H54 (cell line): Measurements from ENCODE around the gene GPSM3.
"Not testable (repeated sequence)": the region's sequence is repeated elsewhere in the genome, so short reads cannot be mapped to it uniquely, and the experiment has no call there.

Experiments
- DNase-seq: peaks from one replicate; pipeline ENCODE4 v3.0.0; 2011; ENCODE audit warnings: low spot score, mixed read lengths; ENCODE audit not compliant: insufficient read length
- FAIRE-seq: peaks from 3 replicates; lab custom pipeline; 2011; peaks lifted over from hg19 to GRCh38; lab: Jason Lieb, UNC
- POLR2A ChIP-seq: IDR thresholded peaks from 2 replicates; pipeline ENCODE4 v1.6.1; 2011; ENCODE audit warnings: low read depth, mild to moderate bottlenecking, low read length

Gene GPSM3

DNA sequence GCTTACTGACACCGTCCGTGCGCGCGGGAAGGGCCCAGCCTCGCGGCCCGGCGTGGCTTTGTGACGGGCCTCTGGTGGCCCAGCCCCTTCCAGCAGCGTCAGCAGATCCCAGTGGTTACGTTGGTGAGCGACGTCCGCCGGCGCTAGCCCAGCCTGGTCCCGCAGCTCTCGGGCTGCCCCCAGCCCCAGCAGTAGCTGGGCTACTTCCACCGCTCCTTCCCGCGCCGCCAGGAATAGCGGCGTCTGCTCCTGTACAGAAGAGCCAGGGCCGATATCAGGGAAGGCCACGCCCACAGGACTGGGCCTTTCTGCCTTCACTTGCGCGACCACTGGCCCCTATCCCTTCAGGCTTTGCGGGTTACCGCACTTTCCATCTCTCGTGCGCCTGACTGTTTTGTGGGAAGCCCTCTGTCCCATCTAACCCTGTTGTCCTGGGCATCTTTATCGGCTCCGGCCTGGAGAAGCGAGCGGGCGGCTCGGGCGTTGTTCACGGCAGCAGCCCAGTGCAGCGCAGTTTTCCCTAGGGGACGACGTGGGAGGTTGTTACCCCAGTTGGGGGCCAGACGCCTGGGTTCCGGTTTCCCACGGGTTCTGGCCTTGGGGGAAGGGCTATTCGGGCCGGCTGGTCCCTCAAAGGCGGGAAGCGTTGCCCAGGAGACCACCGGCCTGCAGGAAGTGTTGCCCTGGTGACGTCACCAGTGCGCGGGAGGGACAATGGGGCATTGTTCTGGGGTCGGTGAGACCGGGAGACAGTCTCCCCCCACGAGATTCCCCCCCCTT is 3.6 kb upstream of the GPSM3 start:
- TF ChIP-seq POLR2A, result peak; percentile 80
- FAIRE-seq, result no peak
- peak; percentile 77 for DNase-seq

DNA sequence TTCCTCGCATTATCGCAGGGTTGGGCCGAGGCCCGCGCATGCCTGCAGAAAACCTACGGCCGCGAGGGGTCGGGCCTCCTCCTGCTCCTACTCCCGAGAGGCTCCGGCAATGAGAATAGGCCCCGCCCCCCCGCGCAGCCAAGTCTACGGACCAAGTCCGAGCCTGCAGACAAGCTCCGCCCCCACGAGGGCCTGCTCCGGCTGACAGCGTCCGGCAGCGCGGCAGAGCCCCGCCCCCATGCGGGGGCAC is 3.1 kb upstream of the GPSM3 start:
- TF ChIP-seq POLR2A, result no peak
- DNase-seq, result peak; percentile 96
- peak; percentile 70 for FAIRE-seq

DNA sequence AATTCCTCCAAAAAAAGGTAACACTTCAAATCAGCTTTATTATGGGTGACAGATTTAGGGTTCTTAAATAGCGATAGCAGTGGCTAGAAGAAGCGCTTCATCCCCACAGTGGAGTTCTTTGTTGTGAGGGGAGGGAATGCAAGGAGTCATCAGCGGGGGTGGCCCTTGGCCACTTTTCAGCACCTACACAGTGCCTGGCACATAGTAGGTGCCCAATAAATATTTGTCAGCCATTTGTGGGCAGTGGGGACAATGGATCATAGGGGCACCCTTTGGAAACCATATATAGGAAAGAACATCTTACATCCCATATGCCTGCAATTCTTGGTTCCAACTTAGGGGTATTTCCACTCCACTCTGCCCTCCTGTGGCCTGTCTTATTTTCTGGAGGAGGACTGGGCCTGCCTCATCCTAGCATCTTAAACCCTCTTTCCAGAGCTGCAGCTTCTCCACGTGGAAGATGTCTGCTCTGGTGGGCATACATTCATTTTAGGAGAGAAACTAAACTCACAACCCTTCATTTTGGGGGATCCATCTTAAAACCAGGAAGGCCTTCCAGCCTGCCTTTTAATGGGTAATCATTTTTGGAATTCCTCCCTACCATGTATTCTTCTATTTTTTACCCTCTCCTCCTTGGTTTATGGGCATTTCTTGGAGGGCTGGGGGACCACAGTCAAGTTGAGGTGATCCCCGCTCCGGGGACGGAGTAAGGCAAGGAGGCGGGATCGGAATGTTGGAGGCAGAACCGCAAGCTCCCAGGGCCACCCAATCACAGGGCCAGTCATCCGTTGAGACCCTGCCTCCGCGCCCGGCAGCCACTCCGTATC is 2.6 kb upstream of the GPSM3 start:
- TF ChIP-seq POLR2A, result peak; percentile 47
- FAIRE-seq (no peak), DNase-seq (no peak)

DNA sequence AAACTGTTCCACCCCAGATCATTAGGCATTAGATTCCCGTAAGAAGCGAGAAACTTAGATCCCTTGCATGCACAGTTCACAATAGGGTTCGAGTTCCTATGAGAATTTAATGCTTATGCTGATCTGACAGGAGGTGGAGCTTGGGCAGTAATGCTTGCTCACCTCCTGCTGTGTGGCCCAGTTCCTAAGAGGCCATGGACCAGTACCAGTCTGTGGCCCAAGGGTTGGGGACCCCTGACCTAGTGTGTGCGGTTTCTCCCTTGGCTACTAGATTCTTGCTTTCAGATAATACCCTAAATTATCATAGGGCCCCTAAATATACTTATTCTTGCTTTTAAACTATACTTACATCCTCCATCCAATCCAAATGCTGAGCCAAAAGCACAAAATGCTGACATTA is 1.9 kb upstream of the GPSM3 start:
- no peak for TF ChIP-seq POLR2A
- DNase-seq, result no peak
- no peak for FAIRE-seq

DNA sequence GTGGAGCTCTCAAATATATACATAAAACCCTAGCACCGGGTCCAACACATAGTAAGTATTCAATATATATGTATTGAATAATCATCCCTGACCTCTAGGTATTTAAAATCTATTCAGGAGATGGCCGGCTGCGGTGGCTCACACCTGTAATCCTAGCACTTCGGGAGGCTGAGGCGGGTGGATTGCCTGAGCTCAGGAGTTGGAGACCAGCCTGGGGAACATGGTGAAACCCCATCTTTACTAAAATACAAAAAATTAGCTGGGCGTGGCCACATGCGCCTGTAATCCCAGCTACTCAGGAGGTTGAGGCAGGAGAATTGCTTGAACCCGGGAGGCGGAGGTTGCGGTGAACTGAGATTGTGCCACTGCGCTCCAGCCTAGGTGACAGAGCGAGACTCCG is 653 bp upstream of the GPSM3 start:
- FAIRE-seq, DNase-seq: not testable (repeated sequence)

DNA sequence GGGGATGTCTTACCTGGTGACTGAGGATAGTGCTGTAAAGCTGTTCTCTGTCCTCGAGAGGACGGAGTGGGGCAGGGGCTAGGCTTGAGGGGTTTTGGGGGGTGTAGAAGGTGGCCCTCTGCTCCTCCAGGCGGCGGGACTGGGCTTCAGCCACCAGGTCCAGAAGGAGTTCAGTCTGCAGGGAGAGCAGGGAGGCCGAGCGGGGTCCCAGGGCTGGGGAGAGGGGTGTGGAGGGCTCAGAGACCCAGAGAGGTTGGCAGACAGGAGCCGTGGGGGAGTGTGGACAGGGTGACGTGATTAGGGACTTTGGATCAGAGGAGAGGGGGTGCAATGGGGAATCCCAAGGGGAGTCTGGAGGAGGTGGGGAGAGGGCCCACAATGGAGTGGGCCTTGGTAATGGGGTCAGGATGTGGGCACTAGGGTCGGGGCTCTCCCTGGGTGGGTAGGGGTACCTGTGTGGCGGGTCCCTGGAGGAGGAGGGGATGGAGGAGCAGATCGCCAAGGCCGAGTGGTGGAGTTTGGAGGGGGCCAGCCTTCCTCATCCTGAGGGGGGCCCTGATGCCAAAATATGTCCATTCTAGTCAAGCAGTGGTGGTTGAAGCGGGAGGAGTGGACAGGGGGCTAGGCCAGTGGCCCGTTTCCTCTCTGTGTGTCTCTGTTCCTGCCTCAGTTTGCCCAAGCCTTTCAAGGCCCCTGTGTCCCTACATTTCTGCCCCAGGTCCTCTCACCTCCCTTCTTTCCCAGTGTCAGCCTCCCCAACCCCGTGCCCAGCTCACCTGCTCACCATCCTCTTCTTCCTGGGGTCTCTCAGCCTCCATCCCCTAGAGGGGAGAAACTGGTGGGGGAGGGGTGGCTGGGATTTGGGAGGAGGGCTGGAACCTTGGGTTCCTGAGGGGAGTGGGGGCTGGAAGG is 491 bp downstream of the GPSM3 start:
- DNase-seq, result no peak

DNA sequence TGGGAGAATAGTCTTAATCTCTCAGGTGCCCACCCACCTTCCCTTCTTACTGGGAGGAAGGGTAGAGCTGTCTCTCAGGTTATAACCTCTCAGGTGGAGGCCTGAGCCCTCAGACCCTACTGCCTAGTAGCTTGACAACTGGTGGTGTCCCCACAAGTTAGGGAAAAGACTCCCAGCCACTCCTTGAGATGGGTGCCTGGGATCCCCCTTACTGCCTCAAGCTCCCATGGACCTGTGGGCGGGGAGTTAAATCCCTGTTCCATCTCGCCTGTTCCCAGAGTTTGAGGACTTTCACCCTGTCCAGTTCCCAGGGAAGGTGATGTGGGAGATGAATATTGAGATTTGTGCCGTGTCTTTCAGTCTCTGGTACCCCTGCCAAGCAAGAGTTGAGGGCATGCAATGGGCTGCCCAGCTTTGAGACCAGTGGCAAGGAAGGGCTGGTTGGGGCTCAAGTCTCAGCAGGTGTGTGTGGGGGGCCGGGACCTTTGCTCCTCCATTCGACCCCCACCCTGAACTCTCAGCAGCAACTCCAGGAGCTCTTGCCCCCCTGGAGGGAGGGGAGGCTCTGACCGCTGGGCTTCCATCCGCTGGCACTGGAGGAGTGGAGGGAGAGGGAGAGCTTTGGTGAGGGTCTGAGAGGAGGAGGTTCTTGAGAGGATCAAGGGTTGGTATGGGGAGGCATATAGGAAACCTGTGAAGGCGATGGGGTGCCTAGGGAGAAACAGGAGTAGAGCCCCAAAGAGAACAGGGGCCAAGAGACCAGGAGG is 1.3 kb downstream of the GPSM3 start:
- FAIRE-seq, result no peak
- no peak for DNase-seq
- no peak for TF ChIP-seq POLR2A

More for the DNA sequence above, 491 bp downstream of the GPSM3 start:
- TF ChIP-seq POLR2A, result no peak
- FAIRE-seq, result no peak

DNA sequence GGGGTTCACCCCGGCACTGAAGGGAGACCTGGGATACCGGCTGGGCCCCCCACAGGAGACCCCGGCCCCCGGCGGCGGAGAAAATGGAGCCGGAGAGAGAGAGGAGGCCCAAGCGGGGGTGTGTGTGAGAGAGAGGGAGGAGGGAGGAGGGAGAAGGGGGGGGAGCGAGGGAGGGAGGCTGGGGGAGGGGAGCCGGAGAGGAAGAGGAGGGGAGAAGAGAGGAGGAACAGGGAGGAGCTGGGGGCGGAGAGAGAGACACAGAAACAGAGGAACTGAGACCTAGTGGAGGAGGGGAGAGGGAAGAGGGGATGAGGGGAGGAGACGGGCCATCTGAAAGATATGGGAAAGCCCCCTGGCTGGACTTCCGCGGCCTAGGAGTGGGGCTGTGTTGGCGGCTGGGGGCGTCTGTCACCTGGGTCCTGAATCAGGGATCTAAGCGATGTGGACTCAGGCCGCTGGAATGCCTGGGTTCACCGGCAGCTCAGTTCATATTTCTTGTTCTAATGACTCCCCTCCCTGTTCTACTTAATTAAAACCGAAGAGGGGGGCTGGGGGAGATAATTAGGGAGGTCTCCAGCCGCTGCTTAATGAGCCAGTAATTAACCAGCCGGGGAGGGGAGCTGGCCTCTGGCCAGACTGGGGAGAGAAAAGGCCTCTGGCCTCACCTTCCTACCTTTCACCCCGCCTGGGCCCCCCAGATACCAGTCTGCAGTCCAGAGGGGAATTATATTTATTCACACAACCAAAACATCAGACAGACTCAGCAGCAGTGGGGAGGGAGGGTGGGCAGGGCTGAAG is 2.2 kb downstream of the GPSM3 start, which contains the start of gene PBX2:
TSS of gene PBX2 (minus strand) at position 149 of the 798 bp plus-strand sequence. CDS start 287 bp downstream, outside the sequence.
- 0 out of 2 replicates have a peak, but pooled peaks have one; percentile 33 for TF ChIP-seq POLR2A
- FAIRE-seq (no peak), DNase-seq (peak; percentile 53)

DNA sequence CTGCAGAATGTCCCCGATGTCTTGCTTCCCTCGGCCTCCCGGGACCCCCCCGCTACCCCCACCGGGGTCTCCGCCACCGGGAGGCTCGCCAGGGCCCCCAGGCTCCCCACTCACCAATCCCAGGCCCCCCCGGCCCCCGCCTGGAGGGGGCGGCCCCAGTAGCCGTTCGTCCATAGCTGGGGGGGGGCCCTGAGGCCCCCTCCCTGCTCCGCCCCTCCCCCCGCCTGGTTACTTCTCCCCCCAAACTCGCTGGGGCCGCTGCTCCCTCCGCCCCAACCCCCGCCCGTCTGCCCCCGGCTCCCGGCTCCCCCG is 2.7 kb downstream of the GPSM3 start:
- DNase-seq, result no peak
- FAIRE-seq, result no peak
- TF ChIP-seq POLR2A, result no peak

DNA sequence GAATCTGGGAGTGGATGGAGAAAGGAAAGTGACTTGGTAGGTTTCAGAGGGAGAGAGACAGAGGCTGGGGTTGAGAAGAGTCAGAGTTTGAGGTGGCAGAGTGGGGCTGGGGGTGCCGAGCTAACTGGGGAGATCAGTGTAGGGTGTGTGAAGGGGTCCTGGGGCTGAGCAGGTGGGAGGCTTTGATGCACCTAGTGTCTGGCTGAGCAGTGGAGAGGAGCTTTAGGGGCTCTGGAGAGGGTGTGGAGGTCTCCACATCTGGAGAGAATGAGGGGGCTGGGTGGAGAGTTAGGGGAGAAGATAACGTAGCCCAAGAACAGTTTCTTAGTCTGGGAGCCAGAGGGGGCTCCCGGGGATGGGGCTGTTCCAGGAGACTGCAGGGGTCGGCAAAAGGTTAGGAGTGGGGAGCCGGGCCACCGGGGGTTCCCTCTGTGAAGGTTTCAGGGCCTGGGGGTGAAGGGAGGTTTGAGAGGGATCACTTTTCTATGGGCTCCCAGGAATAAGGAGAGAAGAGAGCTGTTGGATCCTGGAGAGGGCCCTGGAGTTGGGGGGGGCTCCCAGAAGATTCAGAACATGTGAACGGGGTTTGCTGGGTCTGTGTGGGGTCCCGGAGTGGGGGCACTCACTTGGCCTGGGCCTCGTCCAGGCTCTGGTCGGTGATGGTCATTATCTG is 3.2 kb downstream of the GPSM3 start:
- no peak for FAIRE-seq
- DNase-seq, result no peak
- TF ChIP-seq POLR2A, result 0 out of 2 replicates have a peak, but pooled peaks have one; percentile 11

DNA sequence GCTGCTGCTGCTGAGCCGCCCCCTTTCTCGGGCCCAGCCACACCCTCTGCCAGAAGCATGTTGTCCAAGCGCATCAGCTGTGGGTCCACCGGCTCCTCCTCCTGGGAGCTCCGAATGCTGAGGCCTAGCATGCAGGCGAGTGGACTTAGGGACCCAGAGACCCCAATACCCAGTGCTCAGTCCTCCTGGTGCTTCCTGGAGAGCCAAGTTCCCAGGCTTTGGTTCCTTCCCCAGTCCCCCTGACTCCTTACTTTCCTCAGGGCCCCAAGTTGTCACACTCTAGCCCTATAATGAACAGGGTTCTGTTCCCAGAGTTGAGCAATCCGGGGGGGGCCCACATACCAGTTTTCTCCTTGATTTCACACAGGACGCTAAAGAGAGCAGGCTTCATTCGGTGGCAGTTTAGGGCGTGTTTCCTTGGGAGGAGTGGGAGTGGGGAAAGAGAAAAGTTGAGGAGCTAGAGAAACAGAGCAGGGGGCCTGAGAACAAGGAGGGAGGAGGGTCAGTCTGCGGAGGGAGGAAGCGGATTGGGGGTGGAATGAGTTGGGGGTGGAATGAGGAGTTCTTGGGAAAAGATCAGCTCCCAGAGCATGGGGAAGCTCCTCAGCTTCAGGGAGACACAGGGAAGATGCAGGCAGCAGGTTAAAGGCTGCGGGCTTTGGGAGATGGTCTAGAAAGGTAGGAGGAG is 3.9 kb downstream of the GPSM3 start:
- DNase-seq (no peak), FAIRE-seq (no peak)
- TF ChIP-seq POLR2A, result no peak

DNA sequence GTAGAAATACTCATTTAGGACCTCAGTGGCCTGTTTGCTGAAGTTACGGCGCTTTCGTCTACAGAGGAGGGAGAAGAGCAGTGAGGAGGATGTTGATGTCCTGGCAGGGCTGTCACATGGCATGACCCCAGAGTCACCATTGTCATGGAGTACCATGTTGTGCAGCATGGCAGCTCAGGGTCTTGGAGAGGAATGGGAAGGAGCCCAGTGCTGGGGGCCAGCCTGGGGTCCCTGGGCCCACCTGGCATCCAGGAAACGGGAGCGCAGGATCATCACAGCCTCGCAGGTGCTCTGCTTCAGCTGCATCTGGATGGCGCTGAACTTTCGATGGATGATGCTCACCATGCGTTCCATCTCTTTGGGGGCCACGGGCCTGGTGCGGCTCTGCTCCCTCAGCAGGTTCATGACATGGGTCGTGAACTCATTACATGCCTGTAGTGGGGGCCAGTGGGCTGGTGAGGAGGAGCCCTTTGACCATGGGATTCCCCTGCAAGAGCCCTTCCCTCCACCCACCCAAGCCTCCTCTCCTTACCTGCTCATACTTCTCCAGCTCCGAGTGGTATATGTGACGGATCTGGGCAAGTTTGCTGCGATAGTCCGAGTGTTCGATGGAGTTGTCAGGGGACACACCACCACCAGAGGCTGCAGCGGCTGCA is 4.6 kb downstream of the GPSM3 start:
- DNase-seq, FAIRE-seq: not testable (repeated sequence)
